Adrenal gland (tissue), 12 donors: Measurements from ENCODE around the gene TAAR9. TPM values are rescaled to one million over a fixed set of nuclear protein-coding genes. Genes with fewer than 3 reads are reported as not detected.
A peak's percentile ranks its signal among the peaks of the same experiment; 100 is the strongest.

Source experiments
- DNase-seq, 7 donors: peaks; one replicate each; pipeline ENCODE4 v3.0.0-alpha.2; 2019 to 2020
- H3K27ac ChIP-seq, 5 donors: fragments of 200-600 bp; sonication (generic) in 4 of 5; 1 replicate in 3 of 5; 2 replicates in 2 of 5; pipeline versions ENCODE4 v1.5.1 to v1.8.0; 2016 to 2020; ENCODE audit warnings: mild to moderate bottlenecking in 1 of 5
- H3K27me3 ChIP-seq: fragments of 200-600 bp; 2 replicates; pipeline ENCODE4 v1.8.0; 2021
- H3K36me3 ChIP-seq, 2 donors: fragments of 200-600 bp; replicated peaks in 1 of 2; 1 replicate in 1 of 2; 2 replicates in 1 of 2; pipeline versions ENCODE4 v1.5.1 to v1.8.0; 2018 to 2022
- H3K4me1 ChIP-seq, 2 donors: fragments of 200-600 bp; replicated peaks in 1 of 2; 1 replicate in 1 of 2; 2 replicates in 1 of 2; pipeline versions ENCODE4 v1.5.1 to v1.8.0; 2018 to 2021
- H3K4me3 ChIP-seq, 4 donors: fragments of 200-600 bp; sonication (generic) in 3 of 4; one replicate each; pipeline ENCODE4 v1.5.1; 2016 to 2018
- H3K9me3 ChIP-seq, 3 donors: fragments of 200-600 bp; sonication (generic) in 1 of 3; replicated peaks in 1 of 3; 1 replicate in 2 of 3; 2 replicates in 1 of 3; pipeline versions ENCODE4 v1.5.1 to v1.8.0; 2016 to 2021
- POLR2A ChIP-seq, 2 donors: fragments of 450-650 bp; IDR thresholded peaks; one replicate each; pipeline ENCODE4 v1.6.1; 2017; ENCODE audit warnings: antibody characterized with exemption in 2 of 2, mild to moderate bottlenecking in 2 of 2, moderate library complexity in 1 of 2
- WGBS, 4 donors: extraction: QIAGEN DNeasy Blood & Tissue Kit in 2 of 4; methylation state at CpG; one replicate each; pipeline versions ENCODE4 v1.1.5 to v1.1.7; 2013 to 2017; 5-methylcytosine and 5-hydroxymethylcytosine counted together
- intact Hi-C, 2 donors: fragments of 100-400 bp; cut with DNase I; formaldehyde crosslinking; loops; one replicate each; pipeline versions ENCODE4 v1.14.1 to v1.15.0; 2022 to 2023
- polyA plus RNA-seq, 3 donors: library from polyadenylated mRNA; stranded (reverse); fragments of 200-250 nt in 2 of 3; fragments of 350-450 nt in 1 of 3; fragmentation: Illumina TruSeq in 1 of 3; extraction: RNeasy Lipid Tissue Mini Kit (QIAGEN cat#74804) in 1 of 3; gene quantifications; one replicate each; pipeline ENCODE4 v1.2.3, GENCODE V29; 2013 to 2014
- total RNA-seq, 9 donors: library from RNA; depleted of rRNA in 4 of 9; stranded (reverse); fragments of >200 nt in 4 of 9; fragments of 120-200 nt in 1 of 9; fragmentation: NEBNext Ultra II Directional in 1 of 9; extraction: Animal tissue kit (Norgen Biotek cat#: 25700) in 1 of 9; gene quantifications; one replicate each; pipeline versions ENCODE4 v1.1.0 to v1.2.4, GENCODE V29; 2013 to 2023
- TF ChIP-seq, protein P1 (sequence below), 6 experiments: fragments of 450-650 bp in 4 of 6; fragments of 200-600 bp in 2 of 6; sonication (generic) in 1 of 6; IDR thresholded peaks; 1 replicate in 5 of 6; 2 replicates in 1 of 6; pipeline versions ENCODE4 v1.5.1 to v1.8.0; 2016 to 2021; ENCODE audit warnings: antibody characterized with exemption in 6 of 6, mild to moderate bottlenecking in 2 of 6, moderate library complexity in 1 of 6
- donor health status: healthy with polysubstance abuse.
- donor health status: Bipolar disorder and iron deficiency.
- donor health status: DM: yes; HTN: yes; CAD: no.
- donor health status: DM: no; HTN: no; CAD: no.
- donor health status: DM: no; HTN: no; CAD: no.
- donor health status: DM: yes; HTN: yes; CAD: no.

Gene TAAR9
- total and polyA plus RNA-seq, 12 donors, result not detected

DNA sequence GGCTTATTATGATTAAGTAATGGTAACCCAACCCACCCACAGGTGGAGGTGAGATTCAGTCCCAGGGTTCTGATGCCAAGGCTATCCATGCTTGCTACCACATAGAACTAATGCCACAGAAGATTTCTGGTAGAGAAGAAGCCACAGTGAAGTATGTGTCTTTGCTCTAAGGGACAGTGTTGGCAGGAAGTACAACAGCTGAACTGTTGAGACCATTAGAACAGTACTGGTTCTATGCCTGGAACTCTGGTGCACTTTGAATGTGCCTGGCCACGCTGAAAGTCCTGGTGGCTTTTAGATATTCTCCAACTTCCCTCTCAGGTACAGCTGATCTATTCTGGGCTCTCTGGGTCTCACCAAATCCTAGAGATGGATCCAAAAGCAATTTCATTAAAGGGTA, 32.9 kb upstream of the TAAR9 start:
- H3K4me3 ChIP-seq, result no peak overlapping the region
- 90 to 100% (median 95%) methylated on average over 1 of the region's 1 CpG for WGBS, 4 donors
- H3K27me3 ChIP-seq, result no peaks in the 10 kb centered on the region
- H3K4me1 ChIP-seq, result peaks cover 0 to 36% of the 10 kb centered on the region in 2 donors
- peak overlapping the region in 1 of 5 donors; percentile 48 for H3K27ac ChIP-seq
- H3K36me3 ChIP-seq, result no peaks in the 10 kb centered on the region
- no peaks in the 10 kb centered on the region for H3K9me3 ChIP-seq
- intact Hi-C loops, result no loop called here
- TF ChIP-seq, protein P1, sequence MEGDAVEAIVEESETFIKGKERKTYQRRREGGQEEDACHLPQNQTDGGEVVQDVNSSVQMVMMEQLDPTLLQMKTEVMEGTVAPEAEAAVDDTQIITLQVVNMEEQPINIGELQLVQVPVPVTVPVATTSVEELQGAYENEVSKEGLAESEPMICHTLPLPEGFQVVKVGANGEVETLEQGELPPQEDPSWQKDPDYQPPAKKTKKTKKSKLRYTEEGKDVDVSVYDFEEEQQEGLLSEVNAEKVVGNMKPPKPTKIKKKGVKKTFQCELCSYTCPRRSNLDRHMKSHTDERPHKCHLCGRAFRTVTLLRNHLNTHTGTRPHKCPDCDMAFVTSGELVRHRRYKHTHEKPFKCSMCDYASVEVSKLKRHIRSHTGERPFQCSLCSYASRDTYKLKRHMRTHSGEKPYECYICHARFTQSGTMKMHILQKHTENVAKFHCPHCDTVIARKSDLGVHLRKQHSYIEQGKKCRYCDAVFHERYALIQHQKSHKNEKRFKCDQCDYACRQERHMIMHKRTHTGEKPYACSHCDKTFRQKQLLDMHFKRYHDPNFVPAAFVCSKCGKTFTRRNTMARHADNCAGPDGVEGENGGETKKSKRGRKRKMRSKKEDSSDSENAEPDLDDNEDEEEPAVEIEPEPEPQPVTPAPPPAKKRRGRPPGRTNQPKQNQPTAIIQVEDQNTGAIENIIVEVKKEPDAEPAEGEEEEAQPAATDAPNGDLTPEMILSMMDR (IDR thresholded peaks at IDR 0.05), result no peak
- no peak for TF ChIP-seq POLR2A (IDR thresholded peaks at IDR 0.05)
- DNase-seq, result no peak

DNA sequence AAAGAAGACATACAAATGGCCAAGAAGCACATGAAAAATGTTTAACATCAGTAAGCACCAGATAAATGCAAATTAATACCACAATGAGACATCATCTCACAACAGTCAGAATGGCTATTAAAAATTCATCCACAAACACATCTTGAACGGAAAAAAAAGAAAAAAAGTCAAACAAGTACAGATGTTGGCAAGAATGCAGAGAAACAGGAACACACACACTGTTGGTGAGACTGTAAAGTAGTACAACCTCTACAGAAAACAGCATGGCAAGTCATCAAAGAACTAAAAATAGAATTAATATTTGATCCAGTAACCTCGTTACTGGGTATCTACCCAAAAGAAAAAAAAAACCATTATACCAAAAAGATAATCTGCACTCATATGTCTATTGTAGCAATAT, 31.6 kb upstream of the TAAR9 start:
- Histone ChIP-seq H3K36me3 (no peaks in the 10 kb centered on the region), H3K4me3 (no peak overlapping the region), H3K27me3 (no peaks in the 10 kb centered on the region), H3K9me3 (no peaks in the 10 kb centered on the region), H3K27ac (no peak overlapping the region), H3K4me1 (peaks cover 8 to 49% of the 10 kb centered on the region in 2 donors)
- intact Hi-C loops, result no loop called here
- 50 to 55% (median 52%) methylated on average over 2 of the region's 2 CpGs for WGBS, 4 donors
- TF ChIP-seq POLR2A (IDR thresholded peaks at IDR 0.05), result no peak
- TF ChIP-seq, protein P1 (IDR thresholded peaks at IDR 0.05), result no peak
- no peak for DNase-seq

DNA sequence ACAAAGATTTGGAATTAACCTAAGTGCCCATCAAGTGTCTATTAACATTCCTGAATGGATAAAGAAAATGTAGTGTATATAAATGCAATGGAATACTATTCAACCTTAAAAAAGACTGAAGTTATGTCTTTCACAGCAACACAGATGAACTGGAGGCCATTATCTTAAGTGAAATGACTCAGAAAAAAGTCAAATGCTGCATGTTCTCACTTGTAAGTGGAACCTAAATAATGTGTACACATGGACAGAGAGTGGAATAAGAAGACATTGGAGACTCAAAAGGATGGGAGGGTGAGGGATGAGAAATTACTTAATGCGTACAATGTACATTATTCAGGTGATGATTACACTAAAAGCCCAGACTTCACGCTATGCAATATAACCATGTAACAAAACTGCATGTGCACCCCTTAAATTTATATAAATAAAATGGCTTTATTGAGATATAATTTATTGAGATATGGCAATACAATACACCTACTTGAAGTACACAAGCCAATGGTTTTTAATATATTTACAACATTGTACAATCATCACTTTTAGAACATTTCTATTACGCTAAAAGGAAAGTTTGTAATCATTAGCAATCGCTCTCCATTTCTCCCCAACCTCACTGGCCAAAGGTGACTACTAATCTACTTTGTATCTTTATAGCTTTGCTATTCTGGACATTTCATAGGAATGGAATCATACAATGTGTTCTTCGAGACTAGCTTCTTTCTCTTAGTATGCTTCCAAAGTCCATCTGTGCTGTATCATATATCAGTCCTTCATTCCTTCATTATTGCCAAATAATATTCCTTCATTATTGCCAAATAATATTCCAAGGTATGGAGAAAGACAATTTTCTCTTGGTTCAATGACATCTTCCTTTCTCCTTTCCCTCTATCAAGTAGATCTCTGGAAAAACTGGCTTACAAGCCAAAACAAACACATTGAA, 30.9 kb upstream of the TAAR9 start:
- intact Hi-C loops, result no loop called here
- 91 to 98% (median 97%) methylated on average over 5 of the region's 5 CpGs for WGBS, 4 donors
- H3K4me1 ChIP-seq, result peaks cover 12 to 56% of the 10 kb centered on the region in 2 donors

DNA sequence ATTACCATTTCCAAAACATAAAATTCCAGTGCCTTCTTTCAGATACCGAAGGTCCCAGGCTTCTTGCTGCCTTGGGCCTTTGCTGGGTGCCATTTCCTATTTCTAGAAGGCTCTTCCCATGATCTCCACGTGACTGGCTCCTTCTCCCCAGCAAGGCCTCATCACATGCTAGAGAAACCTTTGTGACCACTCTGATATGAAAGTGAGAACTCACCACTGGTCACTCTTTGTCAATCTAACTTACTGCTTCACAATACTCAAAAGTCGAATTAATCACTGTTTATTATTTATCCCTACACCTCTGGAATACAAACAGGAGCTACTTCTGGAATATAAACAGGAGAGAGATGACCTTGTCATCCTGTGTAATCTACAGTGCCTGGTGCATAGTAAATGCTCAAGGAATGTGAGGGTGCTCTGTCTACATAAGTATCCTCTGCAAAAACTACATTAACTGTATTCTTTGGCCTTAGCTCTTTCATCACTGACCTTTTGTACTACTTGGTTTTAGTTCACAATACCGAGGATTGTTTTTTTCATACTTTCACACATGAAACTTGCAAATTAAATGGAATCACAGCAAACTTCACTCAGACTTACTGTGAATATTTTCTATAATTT, 26.8 kb upstream of the TAAR9 start:
- peak in 2 of 7 donors; percentile 25 to 45 for DNase-seq
- Histone ChIP-seq H3K4me3 (peak overlapping the region in 1 of 4 donors; percentile 81), H3K9me3 (no peaks in the 10 kb centered on the region), H3K36me3 (no peaks in the 10 kb centered on the region), H3K4me1 (peaks cover 17 to 39% of the 10 kb centered on the region in 2 donors), H3K27ac (peak overlapping the region in 2 of 5 donors; percentile 51 to 89), H3K27me3 (no peaks in the 10 kb centered on the region)
- intact Hi-C loops, result no loop called here
- 48 to 56% (median 53%) methylated on average over 4 of the region's 4 CpGs for WGBS, 4 donors
- TF ChIP-seq POLR2A (IDR thresholded peaks at IDR 0.05), result no peak
- TF ChIP-seq, protein P1 (IDR thresholded peaks at IDR 0.05), result no peak

More for the DNA sequence above, 30.9 kb upstream of the TAAR9 start:
- no peaks in the 10 kb centered on the region for H3K9me3 ChIP-seq
- no peak for DNase-seq
- TF ChIP-seq POLR2A (IDR thresholded peaks at IDR 0.05), result no peak
- TF ChIP-seq, protein P1 (IDR thresholded peaks at IDR 0.05), result no peak
- no peak overlapping the region for H3K27ac ChIP-seq
- H3K36me3 ChIP-seq, result no peaks in the 10 kb centered on the region
- no peak overlapping the region for H3K4me3 ChIP-seq
- H3K27me3 ChIP-seq, result no peaks in the 10 kb centered on the region
